ENCODE data around the gene YTHDF1.

The YTHDF1 gene

DNA sequence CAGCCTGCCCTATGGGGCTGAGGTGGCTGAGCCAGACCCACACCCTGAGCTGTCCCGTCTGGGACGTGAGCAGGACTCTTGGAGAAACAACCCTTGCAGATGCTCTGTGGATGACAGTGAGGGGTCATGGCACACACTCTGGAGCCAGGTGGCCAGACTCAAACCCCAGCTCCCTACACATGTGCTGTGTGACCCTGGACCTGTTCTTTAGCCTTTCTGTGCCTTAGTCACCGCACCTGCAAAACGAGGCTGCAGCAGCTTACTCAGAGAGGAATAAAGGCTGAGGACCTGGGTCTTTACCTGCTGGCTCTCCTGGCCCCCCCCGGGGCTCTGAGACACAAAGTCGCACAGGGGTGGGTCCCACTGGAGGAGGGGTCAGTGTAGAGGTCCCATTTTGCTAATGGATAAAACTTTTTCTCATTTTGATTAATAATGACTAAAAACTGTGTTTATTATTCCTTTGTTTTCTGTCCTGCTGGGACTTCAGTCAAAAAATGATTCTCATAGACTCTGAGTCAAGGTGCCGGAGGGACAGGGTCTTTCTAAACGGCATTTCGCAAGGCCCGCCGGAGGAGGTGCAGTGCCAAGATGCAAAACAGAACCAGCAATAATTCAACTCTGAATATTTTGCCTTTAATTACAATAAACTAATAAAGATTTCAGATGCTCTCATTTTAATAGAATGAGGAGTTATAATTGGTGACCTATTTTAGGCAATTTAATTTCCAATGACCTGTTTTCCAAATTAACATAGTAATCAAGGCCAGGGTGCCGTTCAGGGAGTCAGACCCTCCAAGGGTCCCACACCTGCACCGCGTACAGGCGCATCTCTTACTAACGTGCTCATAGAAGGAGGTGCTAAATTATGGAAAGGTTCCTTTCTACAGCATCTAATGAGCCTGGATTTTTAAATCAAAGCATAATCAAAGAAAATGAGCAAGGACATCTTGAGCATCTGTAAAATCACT is 62.4 kb downstream of the YTHDF1 start:
- DNase-seq = no peak

DNA sequence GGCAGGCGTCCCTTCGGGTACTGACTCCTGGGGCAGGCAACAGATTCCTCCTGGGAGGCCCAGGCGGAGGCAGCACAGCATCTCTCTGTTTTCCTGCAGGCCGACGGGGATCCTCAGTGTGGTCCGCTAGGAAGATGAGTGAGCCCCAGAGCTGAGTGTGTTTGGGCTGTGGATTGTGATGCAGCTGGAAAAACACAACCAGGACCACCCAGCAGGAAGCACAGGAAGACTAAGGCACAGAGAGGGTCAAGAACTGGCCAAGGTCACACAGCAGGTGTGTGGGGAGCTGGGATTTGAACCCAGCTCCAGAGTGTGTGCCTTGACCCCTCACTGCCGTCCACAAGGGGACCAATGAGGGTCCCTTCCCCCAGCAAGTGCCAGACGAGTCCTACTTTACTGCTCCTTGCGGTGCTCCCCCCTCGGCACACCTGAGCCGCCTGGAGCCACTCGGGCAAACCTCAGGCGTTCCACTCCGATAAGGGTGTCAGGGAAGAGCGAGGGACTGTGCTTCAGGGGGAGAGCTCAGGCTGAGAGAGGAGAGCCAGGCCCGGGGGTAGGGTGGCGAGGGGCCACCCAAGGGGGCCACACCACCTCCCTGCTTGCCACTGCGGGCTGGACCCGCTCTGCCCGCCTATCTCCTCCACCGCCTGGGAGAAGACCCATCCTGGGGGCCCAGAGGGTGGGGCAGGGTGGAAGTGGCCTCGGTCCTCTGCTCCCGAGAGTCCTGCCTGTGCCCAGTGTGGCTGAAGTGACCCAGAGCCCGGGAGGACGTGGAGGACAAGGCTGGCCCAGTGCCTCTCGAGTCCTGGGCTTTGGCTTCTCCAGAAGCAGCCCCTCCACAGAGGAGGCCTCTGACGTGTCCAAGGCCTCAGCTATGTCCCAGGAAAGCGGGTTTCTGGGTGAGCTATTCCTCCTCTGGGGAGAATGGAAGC is 63.3 kb downstream of the YTHDF1 start:
- DNase-seq = no peak

DNA sequence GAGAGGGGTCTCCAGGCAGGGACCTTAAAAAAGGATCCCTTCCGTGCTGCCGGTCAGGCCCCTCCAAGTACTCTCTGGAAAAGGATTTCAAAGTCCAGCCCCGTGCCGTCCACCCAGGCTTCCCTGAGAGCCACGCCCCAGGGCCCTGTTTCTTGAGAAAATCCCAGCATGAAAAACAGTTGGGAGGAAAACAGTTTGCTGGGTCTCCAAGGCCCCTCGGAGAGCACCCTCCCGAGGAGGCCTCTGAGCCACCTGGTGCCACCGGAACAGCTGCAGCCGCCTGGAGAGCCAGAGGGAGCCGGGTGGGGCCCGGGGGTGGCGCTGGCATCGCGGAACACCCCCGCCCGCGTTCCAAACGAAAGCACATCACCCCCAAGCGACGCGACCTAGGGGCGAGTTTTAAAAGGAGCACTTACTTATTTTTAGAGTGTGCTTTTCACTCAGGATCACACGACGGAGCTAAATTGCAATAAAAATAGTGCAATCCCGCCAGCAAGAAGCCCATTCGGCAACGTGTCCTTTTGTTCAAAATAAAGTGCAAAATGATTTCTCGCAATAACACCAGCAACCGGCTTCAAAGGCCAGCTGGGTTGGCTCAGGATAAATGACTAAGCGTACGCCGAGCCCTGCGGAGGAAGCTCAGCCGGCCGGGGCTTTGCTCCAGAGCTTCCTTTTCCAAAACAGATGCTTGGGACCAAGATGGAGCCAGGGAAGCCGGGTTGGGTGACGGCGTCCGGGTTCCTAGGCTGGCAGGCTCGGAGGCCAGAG is 64.2 kb downstream of the YTHDF1 start:
- peak; percentile 36 for DNase-seq

DNA sequence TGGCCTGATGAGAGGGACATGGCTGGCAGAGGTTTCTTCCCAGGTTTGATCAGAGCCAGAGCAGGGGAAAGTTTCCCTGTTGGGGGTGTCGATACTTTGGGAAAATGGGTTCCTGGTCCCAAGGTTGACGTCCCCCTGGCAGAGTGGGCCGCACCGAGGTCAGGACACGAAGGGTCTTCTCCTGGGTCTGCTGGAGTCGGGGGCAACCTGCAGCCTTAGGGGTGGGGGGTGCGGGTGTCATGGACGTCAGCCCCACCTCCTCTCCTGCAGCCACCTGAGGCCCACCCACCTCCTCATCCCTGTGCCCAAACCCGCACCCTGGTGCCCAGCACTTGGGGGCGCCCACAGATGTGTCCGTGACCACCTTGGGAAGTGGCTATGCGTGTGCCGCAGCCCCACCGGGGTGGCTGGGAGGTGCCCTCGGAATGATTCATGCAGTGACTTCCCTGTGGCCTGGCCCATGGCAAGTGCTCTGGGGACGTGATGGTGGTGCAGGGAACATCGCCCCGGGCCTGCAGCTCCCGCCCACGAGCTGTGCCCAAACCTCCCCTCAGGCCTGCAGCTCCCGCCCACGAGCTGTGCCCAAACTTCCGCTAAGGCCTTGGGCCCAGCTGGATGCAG is 64.9 kb downstream of the YTHDF1 start:
- no peak for DNase-seq

DNA sequence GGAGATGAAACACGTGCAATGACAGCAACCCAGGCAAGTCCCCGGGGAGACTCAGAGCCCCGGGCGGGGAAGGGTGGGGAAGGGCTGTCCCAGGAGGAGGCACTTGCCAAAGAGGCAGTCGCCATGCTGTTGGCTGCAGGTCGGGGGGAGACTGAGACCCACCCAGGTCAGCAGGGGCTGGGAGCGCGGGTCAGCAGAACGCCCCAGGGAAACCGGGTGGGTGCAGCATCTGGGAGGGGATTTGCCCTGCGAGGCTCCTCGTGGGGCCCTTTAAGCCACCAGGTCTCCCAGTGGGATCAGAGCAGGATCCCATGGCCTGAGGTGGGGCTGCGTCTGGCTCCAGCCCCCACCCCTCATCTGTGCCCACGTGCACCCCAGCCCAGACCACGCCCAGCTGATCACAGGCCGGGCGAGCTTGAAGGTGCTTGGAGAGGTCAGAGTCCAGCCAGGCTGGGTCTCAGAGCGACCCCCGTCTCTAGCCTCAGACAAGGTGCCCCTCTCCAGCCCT is 65.5 kb downstream of the YTHDF1 start:
- no peak for DNase-seq

DNA sequence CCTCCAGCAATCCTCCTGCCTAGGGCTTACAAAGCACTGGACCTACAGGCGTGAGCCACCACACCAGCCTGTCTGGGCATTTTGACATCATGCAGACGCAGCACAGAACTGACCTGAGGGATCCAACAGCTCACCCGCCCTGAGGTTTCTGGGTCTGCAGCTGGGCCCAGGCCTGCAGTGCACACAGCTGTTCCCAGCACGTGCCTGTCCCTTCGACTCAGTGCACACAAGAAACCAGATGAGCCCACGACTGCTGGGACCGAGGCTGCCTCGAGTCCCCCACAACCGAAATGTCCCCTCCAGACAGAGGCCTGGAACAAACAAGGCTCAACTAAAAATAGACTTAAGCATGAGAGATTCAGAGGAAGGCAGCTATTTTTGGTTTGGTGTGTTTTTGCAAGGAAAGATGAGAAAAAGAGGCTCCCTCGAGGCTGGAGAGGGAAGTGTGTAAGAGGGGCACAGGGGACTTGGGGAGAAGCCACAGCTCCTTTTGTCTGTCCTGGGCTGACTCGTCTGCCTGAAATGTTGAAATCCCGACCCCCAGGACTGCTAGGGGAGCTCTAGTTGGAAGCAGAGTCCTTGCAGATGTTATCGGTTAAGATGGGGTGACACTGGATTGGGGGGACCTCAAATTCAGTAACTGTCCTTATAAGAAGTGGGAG is 66.3 kb downstream of the YTHDF1 start:
- no peak for DNase-seq

DNA sequence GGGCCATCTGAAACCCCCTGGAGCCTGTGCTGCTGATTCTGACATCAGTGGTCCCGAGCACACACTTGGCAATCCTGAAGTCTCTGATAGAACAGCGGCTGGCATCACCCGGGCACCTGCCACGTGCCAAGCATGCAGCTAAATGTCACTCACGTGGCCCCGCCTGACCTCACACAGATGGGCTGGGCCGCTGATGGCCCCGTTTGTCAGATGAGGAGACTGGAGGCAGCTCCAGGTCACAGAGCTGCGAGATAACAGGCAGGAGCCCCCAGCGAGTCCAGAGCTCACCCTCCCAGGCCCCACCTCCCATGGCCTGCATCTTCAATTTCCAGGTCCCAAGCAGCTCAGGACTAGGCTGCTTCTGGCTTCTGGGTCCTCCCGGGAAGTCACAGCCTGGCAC is 67.2 kb downstream of the YTHDF1 start:
- DNase-seq = no peak

DNA sequence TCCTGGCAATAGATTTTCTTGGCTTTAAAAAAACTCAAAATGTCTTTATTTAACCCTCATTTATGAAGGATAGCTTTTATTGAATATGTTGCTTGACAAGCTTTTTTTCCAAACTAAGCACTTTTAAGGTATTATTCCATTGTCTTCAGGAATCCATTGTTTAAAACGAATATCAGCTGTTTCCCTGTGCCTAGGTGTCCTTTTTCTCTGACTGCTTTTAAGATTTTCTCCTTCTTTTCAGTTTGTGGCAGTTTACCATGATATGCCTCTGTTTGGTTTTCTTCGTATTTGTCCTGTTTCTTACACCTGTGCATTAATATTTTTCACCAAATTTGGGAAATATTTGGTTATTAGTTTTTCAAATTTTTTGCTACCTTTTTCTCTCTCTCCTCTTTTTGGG is 68.4 kb downstream of the YTHDF1 start:
- no peak for DNase-seq
